HuH-7.5 (cell line): Measurements from ENCODE around the gene ZBTB17.

Source experiments
- DNase-seq: peaks from one replicate; pipeline ENCODE4 v3.0.0; 2011; ENCODE audit warnings: low spot score

The ZBTB17 gene

DNA sequence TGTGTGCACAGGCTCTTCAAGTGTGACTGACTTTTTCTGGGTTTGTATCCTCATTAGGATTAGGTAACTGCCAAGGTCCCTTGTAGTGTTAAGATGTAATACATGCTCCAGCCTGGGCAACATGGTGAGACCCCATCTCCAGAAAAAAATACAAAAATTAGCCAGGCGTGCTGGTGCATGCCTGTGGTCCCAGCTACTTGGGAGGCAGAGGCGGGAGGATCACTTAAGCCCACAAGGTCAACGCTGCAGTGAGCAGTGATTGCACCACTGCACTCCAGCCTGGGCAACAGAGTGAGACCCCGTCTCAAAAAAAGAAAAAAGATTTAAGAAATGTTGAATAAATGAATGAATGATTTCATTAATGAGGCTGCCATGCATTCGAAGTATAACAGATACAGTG lies 15.1 kb downstream of the ZBTB17 start:
- no peak for DNase-seq

DNA sequence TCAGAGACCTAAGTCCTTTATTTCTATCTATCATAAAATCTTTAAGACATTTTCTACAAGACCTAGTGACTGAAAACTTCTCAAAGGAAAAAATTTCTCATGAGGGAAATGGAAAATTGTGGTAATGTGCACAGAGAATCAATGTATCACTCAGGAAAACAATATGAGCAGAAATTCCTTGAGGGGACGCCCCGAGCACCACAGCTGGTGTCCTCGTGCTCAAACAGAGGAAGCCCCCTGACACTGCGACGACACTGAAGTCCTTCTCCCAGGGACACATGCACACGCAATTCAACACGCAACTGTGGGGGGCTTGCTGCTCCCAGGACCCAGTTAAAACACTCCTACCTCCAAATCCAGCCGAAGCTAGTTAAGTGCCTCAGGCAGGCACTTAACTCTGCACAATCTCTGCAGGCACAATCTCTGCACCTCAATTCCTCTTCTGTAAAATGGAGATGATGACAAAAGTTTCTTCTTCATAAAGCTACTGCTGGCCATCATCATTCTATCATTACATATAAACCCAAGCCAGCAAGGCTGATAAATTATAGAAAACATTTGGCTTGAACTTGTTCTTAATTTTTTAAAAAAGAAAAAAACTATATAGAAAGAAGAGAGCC lies 16.0 kb downstream of the ZBTB17 start:
- no peak for DNase-seq

DNA sequence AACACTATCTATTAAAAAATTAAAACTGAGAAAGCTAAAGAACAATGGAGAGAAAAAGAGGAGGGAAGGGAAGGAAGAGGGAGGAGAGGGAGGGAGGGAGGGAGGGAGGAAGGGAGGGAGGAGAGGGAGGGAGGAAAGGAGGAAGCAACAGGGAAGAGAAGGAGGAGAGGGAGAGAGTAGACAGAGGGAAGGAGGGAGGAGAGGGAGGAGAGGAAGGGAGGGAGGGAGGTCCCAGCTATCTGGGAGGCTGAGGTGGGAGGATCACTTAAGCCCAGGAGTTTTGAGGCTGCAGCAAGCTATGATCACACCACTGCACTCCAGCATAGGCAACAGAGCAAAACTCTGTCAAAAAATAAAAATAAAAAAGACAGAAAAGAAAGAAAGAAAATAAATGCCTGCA lies 16.5 kb downstream of the ZBTB17 start:
- no peak for DNase-seq

DNA sequence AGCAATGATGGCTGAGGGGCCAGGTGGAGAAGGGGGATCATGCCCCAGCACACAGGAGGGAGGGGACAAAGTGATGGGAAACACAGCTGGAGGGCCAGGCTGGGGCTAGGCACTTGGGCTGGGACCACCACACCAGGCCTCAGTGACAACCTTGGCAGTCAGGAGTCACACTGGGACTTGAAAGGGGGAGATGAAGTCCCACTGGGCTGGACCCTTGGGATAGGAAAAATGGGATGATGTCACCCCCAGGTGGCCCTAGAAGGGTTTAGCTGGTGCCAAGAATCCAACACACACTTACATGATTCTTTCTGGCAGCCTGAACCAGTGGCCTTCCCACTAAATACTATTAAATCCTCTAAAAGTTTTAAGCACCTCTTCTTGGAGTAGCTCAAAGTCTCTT lies 17.1 kb downstream of the ZBTB17 start:
- no peak for DNase-seq

DNA sequence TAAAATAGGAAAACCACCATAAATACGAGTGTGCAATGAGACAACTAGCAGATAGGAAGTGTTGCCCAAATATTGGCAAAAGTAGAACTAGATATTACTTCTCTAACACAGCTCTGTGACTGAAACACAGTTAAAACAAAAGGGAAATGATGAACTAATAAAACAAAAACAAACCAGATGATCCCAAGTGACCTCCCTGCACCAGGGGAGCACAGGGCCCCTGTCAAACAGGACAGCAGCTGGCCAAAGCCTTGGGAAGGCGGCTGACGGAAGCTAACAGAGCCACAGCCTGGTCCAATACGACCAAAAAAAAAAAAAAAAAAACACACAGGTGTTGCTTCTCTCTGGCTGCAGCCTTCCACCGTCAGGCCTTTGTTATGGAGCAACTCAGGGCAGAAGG lies 17.8 kb downstream of the ZBTB17 start:
- DNase-seq, result no peak

DNA sequence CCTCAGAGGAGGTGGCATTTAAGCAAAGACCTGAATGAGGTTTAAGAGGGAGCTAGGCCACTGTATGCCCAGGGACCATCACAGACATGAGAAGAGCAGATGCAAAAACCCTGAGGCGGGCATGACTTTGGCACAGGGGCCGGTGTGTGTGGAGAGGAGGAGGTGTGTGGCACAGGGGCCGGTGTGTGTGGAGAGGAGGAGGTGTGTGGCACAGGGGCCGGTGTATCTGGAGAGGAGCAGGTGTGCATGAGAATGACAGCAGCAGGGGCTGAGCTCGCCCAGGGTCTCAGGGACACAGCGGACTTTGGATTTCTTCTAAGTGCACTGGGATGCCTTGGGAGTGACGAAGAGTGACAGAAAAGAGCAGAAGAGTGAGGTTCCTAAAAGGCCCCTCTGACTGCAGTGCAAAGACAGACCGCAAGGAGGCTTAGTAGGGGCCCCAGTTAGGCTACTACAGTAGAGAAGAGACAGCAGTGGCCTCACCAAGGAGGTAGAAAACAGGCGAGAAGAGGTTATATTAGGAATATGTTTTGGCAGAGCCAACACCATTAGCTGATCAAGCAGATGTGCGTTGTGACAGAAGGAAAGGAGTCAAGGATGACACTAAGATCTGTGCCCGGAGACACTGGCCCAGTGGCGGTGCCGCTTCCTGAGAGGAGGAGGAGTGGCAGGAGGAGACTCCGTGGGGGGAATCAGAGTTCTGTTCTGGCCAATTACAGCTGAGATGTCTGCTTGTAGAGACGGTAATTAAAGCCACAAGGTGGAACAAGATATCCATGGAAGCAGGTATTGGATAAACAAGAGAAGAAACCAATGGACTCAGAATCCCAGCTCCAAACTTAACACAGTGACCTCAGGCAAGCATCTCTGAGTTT lies 18.4 kb downstream of the ZBTB17 start:
- DNase-seq, result no peak

DNA sequence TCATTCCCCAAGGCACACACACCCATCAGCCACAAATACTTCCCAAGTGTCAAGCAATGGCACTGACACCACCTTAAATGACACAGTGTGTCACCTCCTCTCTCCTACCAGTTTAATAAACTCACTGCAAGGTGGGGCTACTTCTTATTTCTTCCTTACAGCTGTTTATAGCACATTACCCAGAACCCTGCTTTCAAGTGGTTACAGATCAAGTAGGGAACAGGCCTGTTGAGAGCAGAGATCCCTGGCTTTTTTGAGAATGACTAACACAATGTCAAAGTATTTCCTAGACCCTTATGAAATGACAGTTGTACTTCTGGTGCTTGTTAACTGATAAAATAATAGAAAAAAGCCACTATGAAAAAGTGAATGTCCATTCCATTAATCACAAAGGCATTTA lies 19.8 kb downstream of the ZBTB17 start:
- no peak for DNase-seq

DNA sequence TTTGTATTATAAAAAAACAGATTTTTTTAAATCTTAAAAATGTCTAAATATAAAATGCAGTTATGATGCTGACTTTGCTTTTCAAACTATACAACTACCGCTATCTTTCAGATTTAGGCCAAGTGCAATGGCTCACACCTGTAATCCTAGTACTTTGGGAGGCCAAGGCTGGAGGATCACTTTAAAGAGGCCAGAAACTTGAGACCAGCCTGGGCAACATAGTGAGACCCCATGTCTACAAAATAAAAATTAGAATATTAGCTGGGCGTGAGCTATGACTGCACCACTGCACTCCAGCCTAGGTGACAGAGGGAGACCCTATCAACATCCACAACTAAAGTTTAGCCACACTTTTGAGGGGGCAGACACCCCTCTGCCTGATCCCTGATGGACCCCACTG lies 20.3 kb downstream of the ZBTB17 start:
- DNase-seq, result no peak

DNA sequence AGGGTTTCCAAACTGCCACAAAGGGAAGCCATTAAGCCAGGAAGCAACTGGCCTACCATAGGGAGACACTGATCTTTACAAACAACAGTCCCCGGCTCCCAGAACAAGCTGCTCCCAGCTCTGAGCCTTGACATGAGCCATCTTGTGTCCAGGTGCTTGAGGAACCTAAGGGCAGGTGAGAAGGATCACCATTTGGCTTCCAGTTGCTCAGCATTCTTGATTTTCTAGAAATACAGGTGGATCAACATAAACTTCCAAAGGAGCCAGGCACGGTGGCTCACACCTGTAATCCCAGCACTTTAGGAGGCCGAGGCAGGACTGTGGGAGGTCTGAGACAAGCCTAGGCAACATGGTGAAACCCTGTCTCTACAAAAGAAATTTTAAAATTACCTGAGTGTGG lies 21.6 kb downstream of the ZBTB17 start:
- DNase-seq, result no peak

DNA sequence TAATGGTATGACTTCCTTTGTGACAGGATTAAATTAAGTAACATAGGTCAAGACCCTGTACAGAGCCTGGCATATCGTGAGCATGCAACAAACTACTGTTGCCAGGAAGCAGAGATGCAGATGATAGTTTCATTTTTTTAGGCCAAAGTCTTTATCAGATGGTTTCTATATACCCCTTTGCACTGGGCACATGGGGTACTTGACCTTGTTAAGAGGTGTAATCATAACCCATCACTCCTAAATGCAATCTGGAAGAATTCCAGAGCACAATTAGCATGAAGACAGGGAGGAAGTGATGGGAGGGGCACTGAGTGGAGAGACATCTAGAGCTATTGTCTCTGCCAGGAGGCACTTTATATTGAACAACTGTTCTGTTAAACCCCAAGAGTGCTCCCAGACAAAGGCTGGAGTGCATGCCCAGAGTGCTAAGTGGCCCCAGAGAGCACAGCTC lies 22.1 kb downstream of the ZBTB17 start:
- DNase-seq, result no peak

DNA sequence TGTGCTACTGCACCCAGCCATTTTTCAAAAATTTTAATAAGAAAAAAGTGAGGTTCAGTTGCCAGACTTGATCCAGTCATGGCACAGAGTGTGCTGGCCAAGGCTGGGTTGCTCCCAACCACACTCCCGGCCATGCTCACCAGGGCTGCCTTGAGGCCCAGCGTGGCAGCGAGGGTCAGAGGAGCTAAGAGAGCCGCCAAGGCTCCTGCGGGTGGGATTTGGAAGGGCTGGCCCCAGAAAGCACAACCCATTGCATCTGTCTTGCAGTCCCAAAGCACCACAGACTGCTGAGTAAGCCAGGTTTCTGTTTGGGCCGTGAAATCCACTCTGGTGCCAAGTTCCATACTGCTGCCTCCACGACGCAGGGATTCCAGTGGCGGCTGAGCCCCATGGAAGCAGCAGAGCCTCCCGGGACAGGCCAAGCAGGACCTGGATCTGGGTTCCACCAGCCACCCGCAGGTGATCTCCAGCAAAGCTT lies 22.6 kb downstream of the ZBTB17 start:
- DNase-seq, result no peak

DNA sequence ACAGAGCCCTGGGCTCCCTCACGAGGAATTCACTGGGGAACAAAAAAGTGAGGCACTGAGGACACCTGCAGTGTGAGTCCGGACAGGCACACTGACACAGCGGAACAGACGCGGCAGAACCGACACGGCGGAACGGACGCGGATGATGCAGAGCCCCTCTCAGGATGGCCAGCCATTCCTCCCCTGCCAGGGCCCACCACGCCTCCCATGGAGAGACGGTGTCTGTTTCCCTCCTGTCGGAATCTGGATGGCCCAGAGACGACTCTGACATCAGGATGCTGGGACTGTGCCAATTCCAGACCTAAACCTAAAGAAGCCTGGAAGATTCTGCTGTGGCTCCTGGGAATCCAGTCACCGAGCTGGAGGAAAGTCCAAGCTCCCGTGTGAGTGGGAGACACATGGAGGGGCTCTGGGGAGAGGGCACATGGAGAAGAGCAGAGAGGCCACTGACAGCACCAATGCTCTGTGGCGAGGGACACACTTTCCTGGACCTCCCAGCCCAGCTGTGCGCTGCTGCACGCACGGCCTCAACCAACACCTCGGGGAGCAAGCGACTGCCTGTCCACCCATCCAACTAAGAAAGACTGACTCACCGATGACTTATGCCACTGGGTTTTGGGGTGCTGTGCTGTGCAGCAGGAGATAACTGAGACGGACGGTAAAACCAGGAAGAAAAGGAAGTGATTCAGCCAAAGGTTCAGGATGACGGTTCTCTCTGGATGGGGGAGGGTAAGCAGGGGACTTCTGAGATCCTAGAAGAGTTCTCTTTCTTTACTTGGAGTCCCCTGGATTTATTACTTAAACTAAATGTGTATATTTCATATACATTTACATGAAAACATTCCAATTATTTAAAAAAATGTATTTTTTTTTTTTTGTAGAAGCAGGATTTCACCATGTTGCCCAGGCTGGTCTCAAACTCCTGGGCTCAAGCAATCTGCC lies 23.3 kb downstream of the ZBTB17 start:
- no peak for DNase-seq

DNA sequence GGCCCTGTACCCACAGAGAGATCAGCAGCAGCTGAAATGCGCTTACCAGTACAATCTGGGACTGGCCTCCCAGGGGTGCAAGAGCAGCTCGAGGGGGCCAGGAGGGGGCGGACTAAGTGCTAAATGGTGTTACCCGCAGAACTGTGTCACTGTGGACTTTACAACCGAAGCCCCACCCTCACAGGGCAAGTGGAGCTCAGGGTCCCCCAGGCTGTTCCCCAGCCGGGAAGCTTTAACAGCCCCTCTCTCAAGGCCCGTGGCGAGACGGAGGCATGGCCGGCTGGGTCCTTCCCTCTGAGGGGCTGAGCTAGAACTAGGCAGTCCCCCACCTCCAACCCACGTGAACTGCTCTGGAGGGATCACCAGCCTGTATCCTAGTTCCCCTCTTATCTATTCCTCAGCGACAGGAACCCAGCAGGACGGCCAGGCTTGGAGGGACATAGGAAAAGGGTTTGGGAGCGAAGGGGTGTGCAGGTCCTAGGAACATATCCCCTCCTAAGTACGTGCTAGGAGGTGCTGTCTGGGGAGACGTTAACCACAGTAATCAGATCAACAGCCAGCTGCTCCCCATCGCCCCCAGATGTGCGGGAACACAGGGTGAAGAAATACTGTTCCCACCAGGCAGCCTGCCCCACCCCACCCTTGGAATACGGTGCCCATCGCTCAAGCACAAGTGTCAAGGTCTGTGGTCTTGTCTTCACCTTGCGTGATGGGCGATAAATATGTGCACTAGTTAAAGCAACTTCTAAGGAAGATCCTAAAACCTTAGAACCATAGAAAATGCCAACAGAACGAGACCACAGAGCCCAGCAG lies 24.4 kb downstream of the ZBTB17 start:
- DNase-seq, result no peak

DNA sequence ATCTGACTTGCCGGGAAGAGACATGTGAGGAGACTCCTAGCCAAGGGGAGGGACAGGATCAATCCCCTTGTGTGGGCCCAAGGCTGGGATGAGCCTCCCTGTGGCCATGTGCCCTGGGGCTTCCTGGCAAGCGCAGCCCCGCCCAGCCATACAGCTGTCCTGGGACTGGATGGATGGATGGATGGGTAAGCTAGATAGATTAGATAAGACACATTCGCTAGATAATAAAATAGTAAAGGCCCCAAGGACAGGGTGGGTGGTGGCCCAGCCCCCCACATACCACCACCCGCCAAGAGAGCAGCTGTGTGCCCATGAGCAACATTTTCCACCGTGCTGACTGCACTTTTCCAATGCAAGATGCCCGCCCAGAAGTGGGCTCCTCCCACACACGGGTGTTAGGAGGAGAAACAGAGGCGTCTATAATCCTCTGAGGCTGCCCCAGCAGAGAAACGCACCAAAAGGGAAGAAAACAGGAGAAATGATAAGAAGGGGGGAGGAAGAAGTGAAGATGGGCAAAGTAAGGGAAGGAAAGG lies 25.1 kb downstream of the ZBTB17 start:
- no peak for DNase-seq

DNA sequence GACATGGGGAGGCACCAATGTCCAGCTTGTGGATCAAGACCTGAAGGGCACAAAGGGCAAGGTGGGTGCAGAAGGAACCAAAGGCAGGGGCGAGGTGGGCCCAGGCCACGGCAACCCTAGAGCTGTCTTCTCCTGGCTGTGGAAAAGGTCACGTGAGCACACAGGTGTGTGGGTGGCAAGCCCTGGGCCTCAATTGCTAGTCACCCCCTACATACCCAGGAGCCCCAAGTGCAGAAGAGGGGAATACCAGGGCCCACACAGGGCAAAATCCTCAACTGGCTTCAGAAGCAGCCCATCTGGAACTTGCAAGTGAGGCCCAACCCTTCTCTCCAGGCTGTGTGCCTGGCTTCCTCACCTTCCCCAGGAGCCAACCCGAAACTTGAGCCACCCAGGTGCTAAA lies 25.6 kb downstream of the ZBTB17 start:
- no peak for DNase-seq

DNA sequence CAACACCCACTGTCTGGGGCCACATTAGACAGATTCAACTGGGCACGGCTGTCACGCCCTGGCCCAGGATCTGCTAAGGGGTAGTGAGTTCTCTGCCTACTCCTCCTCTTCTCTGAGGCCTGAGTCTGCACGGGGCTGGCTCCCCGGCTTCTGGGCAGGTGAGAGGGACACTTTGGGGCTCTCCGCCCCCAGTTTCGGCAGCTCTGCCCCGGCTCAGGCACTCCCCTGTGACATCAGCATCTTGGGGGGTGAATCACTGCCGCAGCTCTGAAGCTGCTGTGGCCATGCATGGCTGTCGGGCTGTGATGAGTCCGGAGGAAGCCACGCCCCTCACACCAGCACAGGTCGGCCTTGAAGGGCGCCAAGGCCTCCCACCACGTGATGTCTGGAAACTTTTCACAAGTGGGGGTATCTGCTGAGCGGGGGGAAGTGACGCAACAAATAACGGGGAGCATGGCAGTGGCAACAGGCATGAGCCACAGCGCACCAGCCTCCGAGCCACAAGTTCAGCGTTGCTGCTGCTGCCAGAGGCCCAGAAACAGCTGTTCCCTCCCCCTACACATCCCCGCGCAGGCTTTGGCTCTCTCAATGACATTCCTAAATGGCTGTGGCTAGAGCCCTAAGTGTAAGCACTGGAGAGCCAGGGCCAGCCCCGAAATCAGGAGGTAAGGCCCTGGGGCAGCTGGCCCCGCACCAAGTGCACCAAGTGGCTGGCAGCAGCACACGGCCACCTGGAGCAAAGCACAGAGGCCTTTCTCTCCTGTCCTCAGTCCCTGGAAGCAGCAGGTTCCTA lies 26.3 kb downstream of the ZBTB17 start:
- DNase-seq, result no peak

DNA sequence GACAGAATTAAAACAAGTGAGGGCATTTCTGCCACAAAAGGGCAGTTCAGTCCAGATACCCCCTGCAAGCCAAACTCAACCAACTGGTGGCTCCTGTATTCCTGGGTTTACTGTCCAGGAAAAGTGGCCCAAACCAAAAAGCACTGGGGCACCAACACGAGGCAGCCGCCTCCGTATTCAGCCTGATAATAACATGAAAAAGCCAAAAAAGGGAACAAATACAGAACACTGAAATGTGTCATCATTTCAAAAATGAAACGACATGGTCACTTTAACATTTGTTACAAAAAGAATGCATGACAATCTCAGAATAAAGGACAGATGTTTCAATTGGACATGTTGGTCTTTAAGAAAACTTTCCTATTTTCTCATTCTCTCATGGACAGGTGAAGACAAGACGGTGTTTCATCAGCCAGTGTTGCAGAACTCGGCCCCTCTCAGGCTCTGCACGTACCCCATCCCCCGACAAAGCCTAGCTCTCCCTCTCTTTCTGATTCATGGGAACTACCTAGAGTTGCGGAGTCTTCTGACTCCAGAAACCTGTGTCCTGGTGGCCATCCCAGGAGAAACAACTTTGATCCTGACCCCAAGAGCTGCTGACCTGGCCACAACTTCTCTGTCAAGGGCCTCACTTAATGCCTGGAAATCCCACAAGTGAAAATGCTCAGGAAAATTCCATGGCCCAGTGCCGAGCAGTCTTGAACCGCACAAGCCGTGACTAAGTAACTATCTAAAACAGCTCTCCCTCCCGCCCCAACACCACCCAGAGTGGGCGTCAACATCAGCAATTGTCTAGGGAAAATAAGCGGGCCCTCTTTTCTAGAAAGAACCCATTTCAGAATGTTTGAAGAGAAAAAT lies 27.1 kb downstream of the ZBTB17 start:
- DNase-seq, result no peak

DNA sequence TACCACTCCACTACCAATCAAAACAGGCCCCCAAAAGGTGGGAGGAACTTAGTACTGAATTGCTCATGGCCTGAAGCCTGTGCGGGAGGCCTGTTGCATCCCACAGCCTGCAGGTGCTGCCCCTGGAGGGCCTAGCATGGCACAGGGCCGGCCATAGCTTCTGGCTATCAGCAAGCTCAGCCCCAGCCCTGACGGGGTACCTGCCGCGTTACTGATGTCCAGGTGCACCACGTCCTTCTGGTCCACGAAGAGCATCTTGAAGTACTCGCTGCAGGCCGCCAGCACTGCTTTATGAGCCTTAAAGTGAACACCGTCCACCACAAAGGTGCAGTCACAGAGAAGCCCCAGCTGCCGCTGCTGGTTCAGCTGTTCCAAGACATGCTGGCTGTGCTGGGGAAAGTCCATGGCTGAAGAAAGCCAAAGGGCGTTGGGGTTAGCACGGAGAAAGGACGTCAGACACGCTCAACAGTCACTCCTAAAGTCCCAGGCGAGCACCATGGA lies 27.8 kb downstream of the ZBTB17 start:
- no peak for DNase-seq

DNA sequence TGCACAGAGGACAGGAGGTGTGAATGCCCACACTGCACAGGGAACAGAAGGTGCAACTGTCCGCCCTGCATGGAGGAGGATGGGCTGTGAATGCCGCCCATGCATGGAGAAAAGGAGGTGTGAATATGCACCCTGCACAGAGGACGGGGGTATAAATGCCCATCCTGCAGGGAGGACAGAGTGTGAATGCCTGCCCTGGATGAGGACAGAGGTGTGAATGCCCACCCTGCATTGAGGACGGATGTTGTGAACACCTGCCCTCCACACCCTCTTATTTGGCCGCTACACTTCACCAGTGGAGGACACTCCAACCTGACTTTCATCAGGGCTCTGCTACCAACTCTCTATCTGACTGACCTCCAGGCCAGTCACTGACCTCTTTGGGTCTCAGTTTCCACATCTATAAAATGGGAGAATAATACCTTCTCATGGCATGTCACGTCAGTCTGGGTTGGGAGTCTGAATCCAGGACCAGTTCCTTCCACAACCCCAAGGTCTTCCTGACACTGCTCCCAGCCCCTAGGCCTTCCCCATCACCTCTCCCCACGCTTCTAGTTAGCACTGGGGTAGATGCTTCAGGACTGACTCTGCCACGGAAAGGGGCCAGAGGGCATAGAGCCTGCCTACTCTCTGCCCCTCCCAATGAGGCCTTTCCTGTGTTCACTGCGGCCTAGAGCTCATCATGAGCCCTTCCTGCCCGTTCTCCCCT lies 28.4 kb downstream of the ZBTB17 start:
- DNase-seq, result no peak
